ENCODE results near the gene FARP1.
A peak's percentile ranks its signal among the peaks of the same experiment; 100 is the strongest.
"Not testable (repeated sequence)": the region's sequence is repeated elsewhere in the genome, so short reads cannot be mapped to it uniquely, and the experiment has no call there.

Gene FARP1

DNA sequence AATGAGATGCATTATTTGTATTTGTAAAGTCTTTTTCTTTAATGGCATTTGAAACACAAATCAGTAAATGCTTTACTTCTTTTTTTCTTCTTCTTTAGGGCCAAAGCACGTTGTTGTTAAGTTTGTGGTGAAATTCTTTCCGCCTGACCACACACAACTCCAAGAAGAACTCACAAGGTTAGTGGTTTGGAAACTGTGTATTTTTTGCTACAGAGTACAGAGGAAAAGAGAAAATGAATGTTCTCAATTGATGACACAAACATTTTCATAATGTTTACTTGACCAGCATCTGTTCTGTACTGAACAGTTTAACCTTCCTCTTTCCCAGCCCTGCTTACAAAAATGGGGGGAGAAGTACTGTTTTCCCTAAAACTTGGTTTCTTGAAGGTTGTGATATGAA is 225.1 kb downstream of the FARP1 start:
- no peak for DNase-seq

GRCh38 chr13:98369520-98369919 is 226.6 kb downstream of the FARP1 start:
- not testable (repeated sequence) for DNase-seq

DNA sequence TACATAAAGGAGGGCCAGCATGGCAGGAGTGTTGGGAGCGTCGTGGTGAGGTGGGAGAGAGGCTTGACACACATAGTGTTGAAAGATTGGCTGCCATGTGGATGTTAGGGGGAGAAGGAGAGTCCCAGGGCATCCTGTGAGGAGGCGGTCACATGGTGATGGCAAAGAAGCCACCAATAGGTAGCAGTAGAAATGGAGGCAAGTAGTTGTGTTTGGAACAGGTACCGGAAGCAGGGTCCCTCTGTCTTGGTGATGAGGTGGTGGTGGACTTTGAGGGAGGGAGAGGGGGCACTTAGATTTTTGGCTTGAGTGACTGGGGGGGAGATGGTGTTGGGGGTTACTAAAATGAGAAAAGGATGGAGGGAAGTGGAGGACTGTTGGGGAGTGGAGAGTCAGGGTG is 227.4 kb downstream of the FARP1 start:
- DNase-seq: no peak

GRCh38 chr13:98370806-98371515 is 228.1 kb downstream of the FARP1 start:
- peak; percentile 42 for DNase-seq

DNA sequence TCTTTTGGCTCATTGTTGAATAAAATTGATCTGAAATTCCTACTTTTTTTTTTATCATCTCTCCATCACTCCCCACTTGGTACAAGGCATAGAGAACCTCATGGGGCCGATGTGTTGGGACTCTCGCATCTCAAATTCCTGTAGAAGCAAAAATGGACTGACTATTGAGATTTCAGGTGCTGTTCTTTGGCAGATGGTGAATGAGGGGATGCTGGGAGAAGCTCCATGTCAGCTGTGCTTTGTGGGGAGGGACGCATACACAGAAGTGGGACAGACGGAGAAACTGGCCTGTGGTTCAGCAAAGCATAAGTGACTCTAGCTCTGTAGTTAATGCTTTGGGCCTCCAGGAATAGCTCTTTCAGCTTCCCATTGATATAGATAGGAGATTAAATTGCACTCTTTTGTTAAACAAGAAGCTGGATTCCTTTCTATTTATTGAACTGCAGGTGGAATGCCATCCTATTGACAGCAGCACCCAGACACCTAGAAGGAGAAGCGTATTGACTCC is 228.7 kb downstream of the FARP1 start:
- peak; percentile 45 for DNase-seq

GRCh38 chr13:98372876-98373275 is 230.0 kb downstream of the FARP1 start:
- DNase-seq: no peak

DNA sequence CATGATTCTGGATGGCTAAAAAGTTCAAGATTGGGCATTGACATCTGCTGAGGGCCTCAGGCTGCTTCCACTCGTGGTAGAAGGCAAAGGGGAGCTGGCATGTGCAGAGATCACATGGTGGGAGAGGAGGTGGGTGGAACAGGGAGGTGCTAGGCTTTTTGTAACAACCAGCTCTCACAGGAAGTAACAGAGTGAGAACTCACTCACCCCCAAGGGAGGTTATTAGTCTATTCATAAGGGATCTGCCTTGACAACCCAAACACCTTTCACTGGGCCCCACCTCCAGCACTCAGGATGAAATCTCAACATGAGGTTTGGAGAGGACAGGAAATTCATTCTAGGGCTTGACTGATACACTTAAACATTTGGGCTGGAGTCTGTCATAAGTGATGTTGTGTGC is 231.9 kb downstream of the FARP1 start:
- no peak for DNase-seq

DNA sequence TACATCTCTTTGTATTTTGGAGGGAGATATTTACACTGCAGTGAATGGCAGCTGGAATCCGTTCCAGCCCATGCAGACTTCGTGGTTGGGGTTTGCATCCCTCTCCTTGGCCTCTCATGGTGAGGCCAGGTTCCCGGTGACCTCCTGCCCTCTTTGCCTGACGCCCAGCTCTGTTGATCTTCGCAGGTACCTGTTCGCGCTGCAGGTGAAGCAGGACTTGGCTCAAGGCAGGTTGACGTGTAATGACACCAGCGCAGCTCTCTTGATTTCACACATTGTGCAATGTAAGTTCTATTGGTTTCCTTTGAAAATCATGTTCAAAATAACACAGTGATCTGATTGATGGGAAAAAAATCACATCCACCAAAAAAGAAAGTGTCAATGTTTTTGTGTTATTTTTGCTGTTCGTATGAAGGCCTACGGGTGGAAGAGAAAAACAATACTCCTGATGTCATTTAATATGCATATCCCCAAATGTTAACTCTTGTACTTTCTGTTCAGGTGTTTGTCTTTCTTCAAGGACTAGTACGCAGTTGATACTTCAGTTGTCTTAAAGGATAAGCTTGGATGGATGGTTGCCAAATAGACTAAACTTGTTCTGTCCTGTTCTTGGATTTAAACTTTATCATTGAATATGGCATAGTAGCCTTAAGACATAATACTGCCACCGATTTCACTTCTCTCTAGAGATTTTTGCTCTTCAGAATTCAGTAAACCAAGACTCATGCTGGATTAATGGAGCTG is 234.9 kb downstream of the FARP1 start:
- DNase-seq: no peak

DNA sequence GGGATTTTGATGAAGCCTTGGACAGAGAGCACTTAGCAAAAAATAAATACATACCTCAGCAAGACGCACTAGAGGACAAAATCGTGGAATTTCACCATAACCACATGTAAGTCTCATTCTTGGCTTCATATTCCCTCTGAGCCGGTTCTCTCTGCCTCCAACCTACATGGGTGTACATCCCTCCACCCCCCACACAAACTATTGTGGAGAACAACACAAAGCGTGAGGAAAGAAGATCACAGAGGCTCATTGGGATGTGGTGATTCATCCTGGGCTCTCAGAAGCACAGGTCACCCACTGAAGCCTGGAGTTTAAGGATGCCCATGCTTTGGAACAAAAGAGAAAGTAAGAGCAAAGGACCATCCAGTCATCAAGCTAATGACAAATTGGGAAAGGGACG is 241.8 kb downstream of the FARP1 start:
- DNase-seq: no peak

GRCh38 chr13:98385606-98386005 is 242.7 kb downstream of the FARP1 start:
- DNase-seq: no peak

DNA sequence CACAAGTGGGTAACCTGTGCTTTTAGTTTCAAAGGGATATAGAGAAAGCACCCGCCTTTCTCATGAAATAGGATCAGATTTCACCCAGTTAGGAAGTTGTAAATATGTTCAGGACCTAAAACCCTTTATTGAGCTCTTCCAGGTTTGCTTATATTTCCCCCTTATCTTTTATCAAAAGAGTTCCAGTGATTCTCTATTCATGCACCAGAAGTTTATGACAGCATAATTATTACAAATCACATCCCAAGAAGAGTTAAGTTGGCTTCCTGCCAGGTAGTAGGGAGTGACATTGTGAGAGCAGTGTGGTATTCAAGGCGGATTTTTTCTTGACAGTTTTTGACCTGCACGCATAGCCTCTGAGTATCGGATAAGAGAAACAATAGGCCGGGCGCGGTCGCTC is 243.7 kb downstream of the FARP1 start:
- peak; percentile 43 for DNase-seq

DNA sequence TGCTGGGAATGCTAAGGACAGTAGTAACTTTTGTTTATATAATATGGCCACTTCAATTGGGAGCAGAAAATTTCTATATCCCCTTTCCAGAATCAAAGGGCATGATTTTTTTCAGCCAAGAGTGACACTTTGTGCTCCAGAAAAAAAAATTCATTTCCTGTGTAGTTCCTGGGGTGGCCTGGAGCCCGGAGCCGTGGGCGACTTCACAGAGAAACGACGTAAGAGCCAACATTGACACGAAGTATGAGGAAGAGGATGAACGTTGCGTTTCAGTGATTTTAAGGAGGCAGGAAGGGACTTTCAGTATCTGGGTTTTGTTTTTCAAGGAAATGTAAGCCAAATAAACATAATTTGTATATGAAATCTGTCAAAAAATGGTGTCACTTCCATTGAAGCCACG is 246.4 kb downstream of the FARP1 start:
- DNase-seq: no peak

DNA sequence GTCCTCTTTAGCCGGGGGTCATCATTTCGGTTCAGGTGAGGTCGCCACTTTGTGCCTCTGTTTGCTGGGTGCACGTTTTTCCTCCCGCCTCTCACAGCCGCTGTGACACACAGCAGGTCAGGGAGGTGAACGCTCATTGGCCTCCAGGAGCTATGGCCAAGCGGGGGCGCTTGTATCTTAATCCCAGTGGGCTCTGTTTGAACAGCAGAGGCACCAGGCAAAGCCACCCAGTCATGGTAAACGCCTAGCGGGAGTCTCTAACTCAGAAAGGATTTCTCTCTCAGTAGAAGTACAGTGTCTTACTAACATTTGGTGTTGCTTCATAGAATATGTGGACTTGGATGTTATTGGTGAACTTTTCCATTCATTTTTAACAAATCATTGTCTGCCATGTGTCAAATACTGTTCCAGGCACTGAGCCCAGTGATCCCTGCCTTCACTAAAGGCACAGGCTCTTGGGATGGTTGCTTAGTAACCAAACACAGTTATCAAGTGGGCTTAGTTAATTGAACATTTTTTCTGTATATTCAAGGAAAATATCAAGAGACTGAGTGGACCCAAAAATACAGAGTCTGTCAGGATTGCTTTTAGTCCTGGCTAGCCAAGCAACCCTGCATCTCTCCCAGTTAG is 247.3 kb downstream of the FARP1 start:
- no peak for DNase-seq

- no peak for DNase-seq
Measured at GRCh38 chr13:98393873-98394272, 251.0 kb downstream of the FARP1 start.

- DNase-seq: no peak
Measured at GRCh38 chr13:98394820-98395510, 252.1 kb downstream of the FARP1 start.

GRCh38 chr13:98396071-98396710 is 253.3 kb downstream of the FARP1 start:
- no peak for DNase-seq

GRCh38 chr13:98397221-98397620 is 254.3 kb downstream of the FARP1 start:
- DNase-seq: no peak

GRCh38 chr13:98397861-98398260 is 255.0 kb downstream of the FARP1 start:
- no peak for DNase-seq

DNA sequence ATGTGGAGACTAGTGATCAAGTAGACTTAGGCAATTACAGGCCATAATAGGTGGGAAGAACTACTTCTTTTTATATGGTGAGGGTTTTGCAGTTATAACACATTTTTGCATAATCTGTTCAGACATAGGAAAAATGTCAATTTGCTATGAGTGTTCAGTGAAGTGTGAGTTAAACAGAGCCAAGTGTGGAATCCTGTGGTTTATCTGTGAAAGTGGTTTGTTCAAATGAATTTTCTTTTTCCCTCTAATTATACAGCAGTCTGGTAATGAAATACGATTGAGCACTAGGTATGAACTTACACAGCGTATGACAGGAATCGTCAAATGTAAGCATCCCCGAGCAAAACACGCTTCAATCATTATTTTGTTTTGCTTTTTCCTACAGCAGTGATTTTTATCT is 255.7 kb downstream of the FARP1 start:
- DNase-seq: no peak

- DNase-seq: no peak
Measured at GRCh38 chr13:98399756-98400155, 256.9 kb downstream of the FARP1 start.

DNA sequence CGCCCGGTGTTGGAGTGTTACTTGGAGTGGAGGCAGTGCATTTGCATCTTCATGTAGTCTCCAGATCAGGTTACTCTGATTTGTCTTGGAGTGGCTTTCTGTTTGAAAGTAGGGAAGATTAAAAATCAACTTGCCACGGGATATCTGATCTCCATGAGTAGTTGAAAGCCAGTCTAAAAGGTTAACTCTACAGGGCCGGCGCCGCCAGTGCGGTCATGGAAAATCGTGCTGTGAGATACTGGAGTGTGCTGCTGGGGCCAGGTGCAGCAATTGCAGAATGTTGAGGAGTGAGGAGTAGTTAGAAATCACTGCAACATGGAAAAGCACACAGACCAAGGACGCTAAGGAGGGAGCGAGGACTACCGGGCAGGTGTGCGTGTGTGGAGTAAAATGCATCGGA is 259.0 kb downstream of the FARP1 start:
- DNase-seq: no peak

- DNase-seq: no peak
Measured at GRCh38 chr13:98403076-98403475, 260.2 kb downstream of the FARP1 start.

- DNase-seq: no peak
Measured at GRCh38 chr13:98405107-98405571, 262.2 kb downstream of the FARP1 start.

All from NCI-H2171 treated with DMSO at 0.1 percent for 48 hours (cell line).